Gastrocnemius medialis (tissue), 4 donors: ENCODE measurements around the gene PPIL1.

Source experiments
- POLR2A ChIP-seq, 2 donors: fragments of 450-650 bp; IDR thresholded peaks; one replicate each; pipeline ENCODE4 v1.6.1; 2017; ENCODE audit warnings: antibody characterized with exemption in 2 of 2, mild to moderate bottlenecking in 2 of 2, moderate library complexity in 2 of 2
- TF ChIP-seq, protein P1 (sequence below), 5 experiments: fragments of 450-650 bp in 3 of 5; fragments of 200-600 bp in 2 of 5; sonication (generic) in 2 of 5; IDR thresholded peaks in 4 of 5; conservative IDR thresholded peaks in 1 of 5; 1 replicate in 4 of 5; 2 replicates in 1 of 5; pipeline ENCODE4 v1.5.1; 2016 to 2019; ENCODE audit warnings: antibody characterized with exemption in 5 of 5, mild to moderate bottlenecking in 3 of 5, moderate library complexity in 3 of 5

- TF ChIP-seq, protein P1, sequence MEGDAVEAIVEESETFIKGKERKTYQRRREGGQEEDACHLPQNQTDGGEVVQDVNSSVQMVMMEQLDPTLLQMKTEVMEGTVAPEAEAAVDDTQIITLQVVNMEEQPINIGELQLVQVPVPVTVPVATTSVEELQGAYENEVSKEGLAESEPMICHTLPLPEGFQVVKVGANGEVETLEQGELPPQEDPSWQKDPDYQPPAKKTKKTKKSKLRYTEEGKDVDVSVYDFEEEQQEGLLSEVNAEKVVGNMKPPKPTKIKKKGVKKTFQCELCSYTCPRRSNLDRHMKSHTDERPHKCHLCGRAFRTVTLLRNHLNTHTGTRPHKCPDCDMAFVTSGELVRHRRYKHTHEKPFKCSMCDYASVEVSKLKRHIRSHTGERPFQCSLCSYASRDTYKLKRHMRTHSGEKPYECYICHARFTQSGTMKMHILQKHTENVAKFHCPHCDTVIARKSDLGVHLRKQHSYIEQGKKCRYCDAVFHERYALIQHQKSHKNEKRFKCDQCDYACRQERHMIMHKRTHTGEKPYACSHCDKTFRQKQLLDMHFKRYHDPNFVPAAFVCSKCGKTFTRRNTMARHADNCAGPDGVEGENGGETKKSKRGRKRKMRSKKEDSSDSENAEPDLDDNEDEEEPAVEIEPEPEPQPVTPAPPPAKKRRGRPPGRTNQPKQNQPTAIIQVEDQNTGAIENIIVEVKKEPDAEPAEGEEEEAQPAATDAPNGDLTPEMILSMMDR (IDR thresholded peaks at IDR 0.05 in 4 of 5, conservative IDR thresholded peaks at IDR 0.05 in 1 of 5): no peak
- no peak for TF ChIP-seq POLR2A (IDR thresholded peaks at IDR 0.05)
Observed at GRCh38 chr6:36912030-36912454, 37.4 kb upstream of the PPIL1 start.
